WI38 (cell line): ENCODE data around the gene ZNF699.
A peak's percentile ranks its signal among the peaks of the same experiment; 100 is the strongest.

Experiments
- H3K4me3 ChIP-seq: 2 replicates; pipeline ENCODE4 v1.5.1; 2011; ENCODE audit warnings: low read depth, mild to moderate bottlenecking, control low read depth, low read length
- TF ChIP-seq, protein P1 (sequence below): IDR thresholded peaks from 2 replicates; pipeline ENCODE4 v1.5.1; 2012; ENCODE audit warnings: low read depth, mild to moderate bottlenecking, control low read depth, low read length

Gene ZNF699

DNA sequence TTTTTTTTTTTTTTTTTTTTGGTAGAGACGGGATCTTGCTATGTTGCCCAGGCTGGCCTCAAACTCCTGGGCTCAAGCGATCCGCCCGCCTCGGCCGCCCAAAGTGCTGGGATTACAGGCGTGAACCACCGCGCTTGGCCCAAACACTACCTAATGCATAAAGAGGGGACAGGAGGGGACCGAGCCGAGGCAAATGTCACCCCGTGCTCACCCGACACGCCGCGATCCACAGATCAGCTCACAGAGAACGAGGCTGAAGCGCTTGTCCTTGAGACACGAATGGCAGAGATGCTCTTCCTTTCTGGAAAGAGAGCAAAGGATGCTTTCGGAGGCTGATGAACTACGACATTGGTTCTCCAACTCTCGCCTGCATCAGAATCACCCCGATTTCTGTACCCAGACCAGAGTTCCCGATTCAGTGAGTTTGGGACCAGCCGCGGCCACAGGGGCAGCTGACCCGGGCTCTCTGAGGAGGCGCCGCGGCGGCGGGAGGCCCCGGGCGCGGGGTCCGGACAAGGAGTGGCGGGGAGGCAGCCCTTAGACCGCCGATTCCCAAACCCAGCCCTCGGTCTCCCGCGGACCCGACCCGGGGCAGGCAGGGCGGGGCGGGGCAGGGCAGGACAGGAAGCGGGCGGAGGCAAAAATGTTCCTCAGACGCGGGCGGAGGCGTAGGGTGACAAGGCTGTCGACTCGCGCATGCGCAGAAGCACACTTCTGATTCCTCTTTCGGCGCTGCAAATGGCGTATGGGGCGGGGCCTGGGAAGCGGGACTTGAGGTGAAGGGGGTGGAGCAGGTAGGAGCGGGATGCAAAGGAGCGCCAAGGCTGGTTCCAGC lies at the start of gene ZNF699:
Gene ZNF699, minus strand, starts transcription at position 700 of the 835 bp plus-strand sequence. CDS start 4,719 bp downstream, outside the sequence.
- TF ChIP-seq, protein P1, sequence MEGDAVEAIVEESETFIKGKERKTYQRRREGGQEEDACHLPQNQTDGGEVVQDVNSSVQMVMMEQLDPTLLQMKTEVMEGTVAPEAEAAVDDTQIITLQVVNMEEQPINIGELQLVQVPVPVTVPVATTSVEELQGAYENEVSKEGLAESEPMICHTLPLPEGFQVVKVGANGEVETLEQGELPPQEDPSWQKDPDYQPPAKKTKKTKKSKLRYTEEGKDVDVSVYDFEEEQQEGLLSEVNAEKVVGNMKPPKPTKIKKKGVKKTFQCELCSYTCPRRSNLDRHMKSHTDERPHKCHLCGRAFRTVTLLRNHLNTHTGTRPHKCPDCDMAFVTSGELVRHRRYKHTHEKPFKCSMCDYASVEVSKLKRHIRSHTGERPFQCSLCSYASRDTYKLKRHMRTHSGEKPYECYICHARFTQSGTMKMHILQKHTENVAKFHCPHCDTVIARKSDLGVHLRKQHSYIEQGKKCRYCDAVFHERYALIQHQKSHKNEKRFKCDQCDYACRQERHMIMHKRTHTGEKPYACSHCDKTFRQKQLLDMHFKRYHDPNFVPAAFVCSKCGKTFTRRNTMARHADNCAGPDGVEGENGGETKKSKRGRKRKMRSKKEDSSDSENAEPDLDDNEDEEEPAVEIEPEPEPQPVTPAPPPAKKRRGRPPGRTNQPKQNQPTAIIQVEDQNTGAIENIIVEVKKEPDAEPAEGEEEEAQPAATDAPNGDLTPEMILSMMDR: no peak
- peak within 1 kb of the TSS; percentile 95 for H3K4me3 ChIP-seq

DNA sequence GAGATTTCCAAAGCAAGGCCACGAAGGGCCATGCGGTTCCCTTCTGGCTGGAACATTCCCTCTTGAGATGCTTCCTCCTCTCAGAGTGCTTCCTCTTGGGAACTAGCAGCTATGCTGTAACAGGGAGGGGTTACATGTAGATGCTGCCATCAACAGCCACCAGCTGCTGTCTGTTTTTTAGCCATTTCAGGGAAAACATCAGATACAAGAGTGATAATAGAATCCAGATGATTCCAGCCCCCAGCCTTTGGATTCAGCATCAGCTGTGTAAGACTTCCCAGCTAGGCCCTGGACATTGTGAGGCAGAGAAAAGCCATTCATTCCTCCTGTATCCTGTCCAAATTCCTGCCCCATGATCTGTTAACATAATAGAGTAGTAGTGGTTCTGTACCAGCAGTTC lies 45.0 kb upstream of the ZNF699 start:
- TF ChIP-seq, protein P1: no peak
- H3K4me3 ChIP-seq: no peak overlapping the region

DNA sequence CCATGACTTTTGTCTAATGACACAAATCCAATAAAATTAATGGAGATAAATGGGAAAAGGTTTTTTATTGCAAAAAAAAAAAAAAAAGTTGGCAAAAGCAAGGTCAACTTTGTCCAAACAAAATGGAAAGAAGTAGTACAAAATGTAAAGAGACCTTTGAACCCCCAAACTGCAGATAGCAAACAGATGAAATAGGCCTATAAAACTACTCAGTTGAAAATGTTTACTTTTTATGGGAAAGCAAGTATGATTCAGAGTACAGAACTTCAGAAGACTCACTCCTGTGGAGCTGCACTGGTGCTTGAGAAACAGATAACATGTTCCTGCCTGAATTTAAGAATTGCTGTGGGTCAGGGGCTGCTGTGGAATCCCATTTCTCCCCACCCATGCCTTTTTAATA lies 43.4 kb upstream of the ZNF699 start:
- H3K4me3 ChIP-seq: no peak overlapping the region
- TF ChIP-seq, protein P1: no peak

DNA sequence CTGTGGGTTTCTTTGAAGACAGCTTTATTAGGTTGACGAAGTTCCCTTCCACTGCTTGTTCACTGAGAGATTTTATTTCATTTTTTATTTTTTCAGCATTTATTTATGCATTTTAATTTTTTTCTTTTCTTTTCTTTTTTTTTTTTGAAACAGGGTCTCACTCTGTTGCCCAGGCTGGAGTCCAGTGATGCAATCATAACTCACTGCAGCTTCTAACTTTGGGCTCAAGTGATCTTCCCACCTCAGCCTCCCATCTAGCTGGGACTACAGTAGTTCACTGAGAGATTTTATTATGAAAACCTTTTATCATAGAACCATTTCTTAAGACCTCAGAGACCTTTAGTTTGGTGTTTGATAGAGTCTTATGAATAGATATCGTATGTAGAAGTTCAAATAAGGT lies 42.9 kb upstream of the ZNF699 start:
- no peak overlapping the region for H3K4me3 ChIP-seq
- TF ChIP-seq, protein P1: no peak

DNA sequence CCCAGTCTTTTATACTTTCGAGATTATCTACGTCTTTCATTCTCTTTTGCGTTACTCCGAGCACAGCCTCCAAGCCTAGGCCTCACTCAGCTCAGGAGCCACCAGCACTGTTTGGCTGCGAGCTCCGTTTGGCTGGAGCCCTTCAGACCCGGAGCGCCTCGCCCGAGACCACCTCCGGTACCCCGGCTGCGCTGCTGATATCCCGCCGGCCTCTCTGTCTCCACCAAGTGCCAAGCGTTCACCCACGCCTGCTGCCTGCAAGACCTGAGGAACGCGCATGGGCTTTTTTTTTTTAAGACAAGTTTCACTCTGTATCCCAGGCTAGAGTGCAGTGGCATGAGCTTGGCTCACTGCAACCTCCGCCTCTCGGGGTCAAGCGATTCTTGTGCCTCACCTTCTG lies 39.0 kb upstream of the ZNF699 start:
- TF ChIP-seq, protein P1: no peak

DNA sequence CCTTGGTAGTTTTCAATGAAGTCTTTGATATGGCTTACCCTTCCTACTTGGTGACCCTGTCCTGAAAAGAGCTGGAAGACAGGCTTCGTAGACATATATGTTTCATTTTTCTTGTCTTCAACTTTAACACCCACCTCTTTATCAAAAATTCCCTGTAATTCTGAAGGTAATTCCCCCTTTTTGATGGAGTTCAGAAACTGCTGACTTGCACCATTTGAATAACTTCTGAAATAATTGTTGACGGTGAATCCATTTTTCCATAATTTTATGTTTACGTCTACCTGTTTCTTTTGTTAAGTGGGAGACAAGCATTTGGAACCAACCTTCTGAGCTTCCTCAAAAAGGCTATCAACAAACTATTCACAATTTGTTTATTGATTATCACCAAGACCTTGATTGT lies 38.6 kb upstream of the ZNF699 start:
- H3K4me3 ChIP-seq: no peak overlapping the region

More for the DNA sequence above, 39.0 kb upstream of the ZNF699 start:
- H3K4me3 ChIP-seq: no peak overlapping the region

DNA sequence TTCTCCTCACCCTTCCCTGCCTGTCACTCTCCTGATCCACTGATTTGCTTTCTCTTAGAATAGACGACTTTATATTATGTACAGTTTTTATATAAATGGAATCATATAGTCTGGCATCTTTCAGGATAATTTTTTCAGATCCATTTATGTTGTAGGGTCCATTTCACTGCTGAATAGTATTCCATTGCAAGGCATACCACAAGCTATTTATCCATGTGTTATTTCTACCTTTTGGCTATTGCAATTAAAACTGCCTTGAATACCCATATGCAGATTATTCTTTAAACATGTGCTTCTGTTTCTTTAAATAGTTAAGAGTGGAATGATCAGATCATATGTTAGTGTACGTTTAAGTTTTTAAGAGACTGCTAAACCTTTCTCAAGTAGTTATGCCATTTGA lies 35.4 kb upstream of the ZNF699 start:
- no peak overlapping the region for H3K4me3 ChIP-seq
- TF ChIP-seq, protein P1: no peak

More for the DNA sequence above, 38.6 kb upstream of the ZNF699 start:
- TF ChIP-seq, protein P1: no peak
